PFSK-1 (cell line): ENCODE data around the gene DHX35.

ENCODE experiments used
- FOXP2 ChIP-seq: optimal IDR thresholded peaks from 2 replicates; pipeline ENCODE3; 2011; ENCODE audit warnings: borderline replicate concordance, control low read depth, inconsistent platforms; ENCODE audit not compliant: insufficient read depth; ENCODE audit errors: extremely low read length, extremely low read depth
- POLR2AphosphoS5 ChIP-seq: IDR thresholded peaks from 2 replicates; pipeline ENCODE4 v1.6.1; 2012; ENCODE audit warnings: low read depth, mild to moderate bottlenecking, control low read depth, low read length, moderate library complexity
- SIN3A ChIP-seq: IDR thresholded peaks from 2 replicates; pipeline ENCODE4 v1.6.1; 2012; ENCODE audit warnings: mild to moderate bottlenecking, low read length, moderate library complexity, borderline replicate concordance; ENCODE audit not compliant: insufficient read depth
- TAF1 ChIP-seq: IDR thresholded peaks from 2 replicates; pipeline ENCODE4 v1.6.1; 2012; ENCODE audit warnings: low read length, control low read depth, borderline replicate concordance; ENCODE audit not compliant: insufficient read depth
- TF ChIP-seq, protein P1 (sequence below), 2 experiments: IDR thresholded peaks; 2 replicates each; pipeline versions ENCODE4 v1.6.1 to v1.8.0; 2011 to 2012; ENCODE audit warnings: low read depth in 2 of 2, low read length in 2 of 2, control low read depth in 1 of 2, inconsistent platforms in 1 of 2, mild to moderate bottlenecking in 1 of 2, moderate library complexity in 1 of 2; ENCODE audit not compliant: insufficient read depth in 1 of 2

DNA sequence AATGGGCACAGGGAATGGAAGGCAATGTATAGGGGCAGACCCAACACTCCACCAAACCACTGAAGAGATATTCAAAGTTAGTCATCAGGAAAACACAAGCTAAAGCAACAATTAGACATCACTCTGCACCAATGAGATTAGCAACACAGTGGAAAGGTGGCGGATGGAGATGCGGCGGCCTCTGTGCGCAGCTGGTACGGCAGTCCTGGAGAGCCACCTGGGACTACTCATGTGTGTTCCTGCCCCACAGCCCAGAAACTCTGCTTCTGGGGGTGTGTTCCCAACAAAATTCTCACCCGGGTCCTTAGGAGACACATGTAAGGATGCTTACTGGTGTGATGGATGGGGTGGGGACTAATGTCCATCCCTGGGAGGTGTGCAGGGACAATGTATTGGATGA is 82.4 kb downstream of the DHX35 start:
- no peak for TF ChIP-seq TAF1
- no peak for TF ChIP-seq POLR2AphosphoS5
- TF ChIP-seq, protein P1, sequence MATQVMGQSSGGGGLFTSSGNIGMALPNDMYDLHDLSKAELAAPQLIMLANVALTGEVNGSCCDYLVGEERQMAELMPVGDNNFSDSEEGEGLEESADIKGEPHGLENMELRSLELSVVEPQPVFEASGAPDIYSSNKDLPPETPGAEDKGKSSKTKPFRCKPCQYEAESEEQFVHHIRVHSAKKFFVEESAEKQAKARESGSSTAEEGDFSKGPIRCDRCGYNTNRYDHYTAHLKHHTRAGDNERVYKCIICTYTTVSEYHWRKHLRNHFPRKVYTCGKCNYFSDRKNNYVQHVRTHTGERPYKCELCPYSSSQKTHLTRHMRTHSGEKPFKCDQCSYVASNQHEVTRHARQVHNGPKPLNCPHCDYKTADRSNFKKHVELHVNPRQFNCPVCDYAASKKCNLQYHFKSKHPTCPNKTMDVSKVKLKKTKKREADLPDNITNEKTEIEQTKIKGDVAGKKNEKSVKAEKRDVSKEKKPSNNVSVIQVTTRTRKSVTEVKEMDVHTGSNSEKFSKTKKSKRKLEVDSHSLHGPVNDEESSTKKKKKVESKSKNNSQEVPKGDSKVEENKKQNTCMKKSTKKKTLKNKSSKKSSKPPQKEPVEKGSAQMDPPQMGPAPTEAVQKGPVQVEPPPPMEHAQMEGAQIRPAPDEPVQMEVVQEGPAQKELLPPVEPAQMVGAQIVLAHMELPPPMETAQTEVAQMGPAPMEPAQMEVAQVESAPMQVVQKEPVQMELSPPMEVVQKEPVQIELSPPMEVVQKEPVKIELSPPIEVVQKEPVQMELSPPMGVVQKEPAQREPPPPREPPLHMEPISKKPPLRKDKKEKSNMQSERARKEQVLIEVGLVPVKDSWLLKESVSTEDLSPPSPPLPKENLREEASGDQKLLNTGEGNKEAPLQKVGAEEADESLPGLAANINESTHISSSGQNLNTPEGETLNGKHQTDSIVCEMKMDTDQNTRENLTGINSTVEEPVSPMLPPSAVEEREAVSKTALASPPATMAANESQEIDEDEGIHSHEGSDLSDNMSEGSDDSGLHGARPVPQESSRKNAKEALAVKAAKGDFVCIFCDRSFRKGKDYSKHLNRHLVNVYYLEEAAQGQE (IDR thresholded peaks at IDR 0.05; ENCODE audit: insufficient read depth in 1 of 2, low read depth in 2 of 2, low read length in 2 of 2): no peak
- TF ChIP-seq SIN3A: no peak
- TF ChIP-seq FOXP2: no peak
